GM12878 (cell line): ENCODE data around the gene PGA4. TPM values are rescaled to one million over a fixed set of nuclear protein-coding genes. Genes with fewer than 3 reads are reported as not detected.

Source experiments
- ATAC-seq: fragments of 200-7000 bp; cut with Tn5 transposase; 3 replicates; pipeline ENCODE4 v1.9.1; 2020; ENCODE audit warnings: mild to moderate bottlenecking, moderate library complexity
- BruUV-seq: library from RNA; stranded (reverse); fragments of 400-500 nt; replicated peaks from 2 replicates; lab custom pipeline; 2021; lab: Mats Ljungman, UMichigan
- CTCF ChIA-PET: fragments of 300-600 bp; sonication (Branson Sonifier 250); formaldehyde crosslinking; extraction: SDS; loops from one replicate; lab custom pipeline; 2021; ENCODE audit warnings: inconsistent platforms; lab: Yijun Ruan, JAX
- POLR2A ChIA-PET: fragments of 350-600 bp; formaldehyde crosslinking; extraction: SDS; loops from one replicate; lab custom pipeline; 2021; ENCODE audit warnings: inconsistent platforms; lab: Charles Lee
- RAD21 ChIA-PET: fragments of 300-600 bp; sonication (Branson Sonifier 250); formaldehyde crosslinking; loops from one replicate; lab custom pipeline; 2023; ENCODE audit warnings: antibody characterized with exemption; ENCODE audit not compliant: unreplicated experiment; lab: Charles Lee
- SMC1A ChIA-PET: fragments of 300-600 bp; sonication (Branson Sonifier 250); formaldehyde crosslinking; loops from one replicate; lab custom pipeline; 2023; ENCODE audit not compliant: unreplicated experiment, uncharacterized antibody; lab: Charles Lee
- DNase-seq: peaks from one replicate; pipeline ENCODE4 v3.0.0-alpha.2; 2011; ENCODE audit warnings: low read depth, low spot score
- FAIRE-seq: peaks from 3 replicates; lab custom pipeline; 2011; peaks lifted over from hg19 to GRCh38; lab: Jason Lieb, UNC
- H2AFZ ChIP-seq: 2 replicates; pipeline ENCODE4 v1.6.0; 2011; ENCODE audit warnings: low read depth, low read length, control low read depth; ENCODE audit not compliant: control insufficient read depth
- H3K27ac ChIP-seq: 2 replicates; pipeline ENCODE4 v1.5.1; 2011; ENCODE audit warnings: control low read depth; ENCODE audit not compliant: control insufficient read depth, insufficient read depth
- H3K27me3 ChIP-seq, 2 experiments: replicated peaks in 1 of 2; 2 replicates each; pipeline versions ENCODE4 v1.6.0 to v1.6.1; 2011; ENCODE audit warnings: low read length in 1 of 2; ENCODE audit not compliant: control insufficient read depth in 2 of 2, insufficient read depth in 2 of 2
- H3K36me3 ChIP-seq, 2 experiments: 2 replicates each; pipeline ENCODE4 v1.5.1; 2011; ENCODE audit warnings: low read length in 1 of 2; ENCODE audit not compliant: control insufficient read depth in 2 of 2, insufficient read depth in 2 of 2
- H3K4me1 ChIP-seq: 2 replicates; pipeline ENCODE4 v1.6.1; 2011; ENCODE audit warnings: mild to moderate bottlenecking, low read length, moderate library complexity, mixed read lengths; ENCODE audit not compliant: control insufficient read depth, insufficient read depth
- H3K4me2 ChIP-seq: 2 replicates; pipeline ENCODE4 v1.6.0; 2011; ENCODE audit warnings: control low read depth; ENCODE audit not compliant: control insufficient read depth, insufficient read depth
- H3K4me3 ChIP-seq: fragments of 200-600 bp; sonication (generic); 2 replicates; pipeline ENCODE4 v1.5.1; 2016
- H3K79me2 ChIP-seq: 2 replicates; pipeline ENCODE4 v1.6.0; 2011; ENCODE audit warnings: low read length; ENCODE audit not compliant: control insufficient read depth, insufficient read depth
- H3K9ac ChIP-seq: 2 replicates; pipeline ENCODE4 v1.8.0; 2011; ENCODE audit warnings: low read length, control low read depth, mixed read lengths; ENCODE audit not compliant: control insufficient read depth, insufficient read depth
- H3K9me3 ChIP-seq: replicated peaks from 3 replicates; pipeline ENCODE4 v1.5.1; 2011; ENCODE audit warnings: mild to moderate bottlenecking, low read length; ENCODE audit not compliant: control insufficient read depth, insufficient read depth
- H4K20me1 ChIP-seq: 2 replicates; pipeline ENCODE4 v1.6.0; 2011; ENCODE audit not compliant: control insufficient read depth, insufficient read depth
- BRCA1 ChIP-seq: IDR thresholded peaks from 2 replicates; pipeline ENCODE4 v1.6.1; 2011; ENCODE audit warnings: low read depth, low read length, improper control_type of control experiment
- CBX5 ChIP-seq: sonication (generic); IDR thresholded peaks from 2 replicates; pipeline ENCODE4 v1.6.1; 2016; ENCODE audit warnings: low read depth, moderate library complexity, mild to moderate bottlenecking, inconsistent platforms
- EED ChIP-seq: sonication (generic); IDR thresholded peaks from 2 replicates; pipeline ENCODE4 v1.6.1; 2016; ENCODE audit warnings: antibody characterized with exemption, low read depth
- FOXK2 ChIP-seq: fragments of 450-650 bp; IDR thresholded peaks from 2 replicates; pipeline ENCODE4 v1.6.1; 2017; ENCODE audit warnings: mild to moderate bottlenecking, moderate library complexity
- HDGF ChIP-seq: fragments of 450-650 bp; IDR thresholded peaks from 2 replicates; pipeline ENCODE4 v1.6.1; 2016; ENCODE audit warnings: antibody characterized with exemption
- JUNB ChIP-seq: IDR thresholded peaks from 2 replicates; pipeline ENCODE4 v1.6.1; 2016; ENCODE audit warnings: antibody characterized with exemption, mild to moderate bottlenecking
- KAT2A ChIP-seq: conservative IDR thresholded peaks from 2 replicates; pipeline ENCODE4 v1.6.1; 2011; ENCODE audit warnings: low read depth, low read length; ENCODE audit not compliant: control insufficient read depth
- MTA2 ChIP-seq: fragments of 450-650 bp; IDR thresholded peaks from 2 replicates; pipeline ENCODE4 v1.6.1; 2016; ENCODE audit warnings: low read depth, mild to moderate bottlenecking, moderate library complexity
- MYC ChIP-seq: IDR thresholded peaks from 2 replicates; pipeline ENCODE4 v1.6.1; 2011; ENCODE audit warnings: mild to moderate bottlenecking, low read length, moderate library complexity, inconsistent platforms; ENCODE audit not compliant: insufficient read depth, insufficient replicate concordance, insufficient read length, severe bottlenecking
- NR2C1 ChIP-seq: fragments of 450-650 bp; IDR thresholded peaks from 2 replicates; pipeline ENCODE4 v1.6.1; 2017; ENCODE audit warnings: antibody characterized with exemption, mild to moderate bottlenecking, moderate library complexity
- STAT3 ChIP-seq: IDR thresholded peaks from 2 replicates; pipeline ENCODE4 v1.6.1; 2011; ENCODE audit warnings: low read depth, low read length, improper control_type of control experiment
- TBL1XR1 ChIP-seq: IDR thresholded peaks from 2 replicates; pipeline ENCODE4 v1.6.1; 2012; ENCODE audit warnings: low read depth, low read length, improper control_type of control experiment
- YBX1 ChIP-seq: fragments of 450-650 bp; IDR thresholded peaks from 2 replicates; pipeline ENCODE4 v1.6.1; 2016; ENCODE audit warnings: antibody characterized with exemption
- ZNF217 ChIP-seq: fragments of 450-650 bp; IDR thresholded peaks from 2 replicates; pipeline ENCODE4 v1.6.1; 2017; ENCODE audit warnings: antibody characterized with exemption, mild to moderate bottlenecking
- WGBS: methylation state at CpG from one replicate; pipeline ENCODE4 v1.1.6; 2016; ENCODE audit warnings: low lambda C conversion rate; ENCODE audit not compliant: insufficient replicate concordance, insufficient coverage; ENCODE audit errors: missing lambda C conversion rate; 5-methylcytosine and 5-hydroxymethylcytosine counted together
- in situ Hi-C: fragments of 300-500 bp; cut with MboI; formaldehyde crosslinking; loops from 9 replicates; pipeline ENCODE4 v1.14.3; 2018; ENCODE audit warnings: mixed read lengths
- intact Hi-C: fragments of 100-400 bp; cut with micrococcal nuclease; formaldehyde crosslinking; loops from one replicate; pipeline ENCODE4 v1.14.2; 2022; ENCODE audit not compliant: unreplicated experiment
- polyA plus RNA-seq, 11 experiments: library from polyadenylated mRNA; depleted of rRNA in 4 of 11; unstranded in 6 of 11; stranded (reverse) in 5 of 11; fragments of >200 nt; fragmentation: Nextera tagmentation in 4 of 11; fragmentation: Illumina TruSeq in 1 of 11; extraction: Ambion mirVana in 4 of 11; extraction: Trizol in 1 of 11; gene quantifications; 1 replicate in 1 of 11; 2 replicates in 10 of 11; pipeline versions ENCODE4 v1.2.1 to v1.2.3, GENCODE V29; 2011 to 2016; ENCODE audit warnings: inconsistent platforms in 2 of 11, missing spikeins in 2 of 11, low read depth in 1 of 11
- total RNA-seq, 4 experiments: library from RNA; depleted of rRNA in 3 of 4; stranded (reverse); fragments of >200 nt in 3 of 4; fragmentation: Illumina TruSeq in 1 of 4; extraction: Trizol in 1 of 4; gene quantifications; 2 replicates each; pipeline versions ENCODE4 v1.2.1 to v1.2.3, GENCODE V29; 2013 to 2021
- TF ChIP-seq, protein P1 (sequence below): IDR thresholded peaks from 2 replicates; pipeline ENCODE4 v1.6.1; 2011; ENCODE audit warnings: borderline replicate concordance, low read depth, mild to moderate bottlenecking, moderate library complexity, mixed read lengths, low read length; ENCODE audit not compliant: insufficient read depth; ENCODE audit errors: extremely low read length
- TF ChIP-seq, protein P2 (sequence below): fragments of 450-650 bp; IDR thresholded peaks from 2 replicates; pipeline ENCODE4 v1.6.1; 2017; ENCODE audit warnings: borderline replicate concordance
- TF ChIP-seq, protein P3 (sequence below): IDR thresholded peaks from 2 replicates; pipeline ENCODE4 v1.6.1; 2012; ENCODE audit warnings: low read depth, low read length, improper control_type of control experiment

The PGA4 gene
- total and polyA plus RNA-seq, 10 of the 15 experiments (the other 5 are each of a cell fraction or from before 2014, with no cell fraction given), result not detected

DNA sequence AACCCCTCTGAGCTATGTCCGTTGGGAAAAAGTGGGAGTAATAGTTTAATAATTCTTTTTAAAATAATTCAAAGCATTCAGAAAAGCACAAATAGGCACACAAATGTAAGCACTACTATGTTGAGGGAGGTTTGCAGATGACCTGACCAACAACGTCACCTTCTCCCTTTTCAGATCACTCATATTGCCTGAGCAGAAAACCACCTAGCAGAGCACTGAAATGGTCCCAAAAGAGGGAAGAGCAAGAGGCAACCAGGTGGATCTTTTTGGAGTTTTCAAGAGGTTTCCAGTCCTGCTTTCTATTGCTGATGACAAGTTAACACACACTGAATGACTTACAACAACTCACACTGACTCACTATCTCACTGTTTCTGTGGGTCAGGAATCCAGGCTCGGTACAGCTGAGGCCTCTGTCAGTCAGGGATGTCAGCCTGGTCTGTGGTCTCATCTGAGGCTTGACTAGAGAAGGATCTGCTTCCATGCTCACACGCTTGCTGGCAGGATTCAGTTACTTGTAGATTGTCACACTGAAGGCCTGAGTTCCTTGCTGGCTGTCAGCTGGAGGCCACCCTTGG is 23.1 kb upstream of the PGA4 start:
- H3K27me3 ChIP-seq, result no peaks in the 10 kb centered on the region
- H3K9me3 ChIP-seq, result peaks cover 3% of the 10 kb centered on the region; the same call in 2 of the 3 replicates
- TF ChIP-seq, protein P1, sequence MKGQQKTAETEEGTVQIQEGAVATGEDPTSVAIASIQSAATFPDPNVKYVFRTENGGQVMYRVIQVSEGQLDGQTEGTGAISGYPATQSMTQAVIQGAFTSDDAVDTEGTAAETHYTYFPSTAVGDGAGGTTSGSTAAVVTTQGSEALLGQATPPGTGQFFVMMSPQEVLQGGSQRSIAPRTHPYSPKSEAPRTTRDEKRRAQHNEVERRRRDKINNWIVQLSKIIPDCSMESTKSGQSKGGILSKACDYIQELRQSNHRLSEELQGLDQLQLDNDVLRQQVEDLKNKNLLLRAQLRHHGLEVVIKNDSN, result no peak
- TF ChIP-seq JUNB, result no peak
- no peak for TF ChIP-seq BRCA1
- TF ChIP-seq HDGF, result no peak
- no peak for TF ChIP-seq CBX5
- TF ChIP-seq TBL1XR1, result no peak
- TF ChIP-seq FOXK2, result no peak
- TF ChIP-seq MTA2, result no peak
- TF ChIP-seq ZNF217, result no peak
- no peak for TF ChIP-seq EED
- TF ChIP-seq, protein P2, sequence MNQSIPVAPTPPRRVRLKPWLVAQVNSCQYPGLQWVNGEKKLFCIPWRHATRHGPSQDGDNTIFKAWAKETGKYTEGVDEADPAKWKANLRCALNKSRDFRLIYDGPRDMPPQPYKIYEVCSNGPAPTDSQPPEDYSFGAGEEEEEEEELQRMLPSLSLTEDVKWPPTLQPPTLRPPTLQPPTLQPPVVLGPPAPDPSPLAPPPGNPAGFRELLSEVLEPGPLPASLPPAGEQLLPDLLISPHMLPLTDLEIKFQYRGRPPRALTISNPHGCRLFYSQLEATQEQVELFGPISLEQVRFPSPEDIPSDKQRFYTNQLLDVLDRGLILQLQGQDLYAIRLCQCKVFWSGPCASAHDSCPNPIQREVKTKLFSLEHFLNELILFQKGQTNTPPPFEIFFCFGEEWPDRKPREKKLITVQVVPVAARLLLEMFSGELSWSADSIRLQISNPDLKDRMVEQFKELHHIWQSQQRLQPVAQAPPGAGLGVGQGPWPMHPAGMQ, result no peak
- no peak for TF ChIP-seq YBX1
- TF ChIP-seq STAT3, result no peak
- TF ChIP-seq MYC, result no peak
- TF ChIP-seq, protein P3, sequence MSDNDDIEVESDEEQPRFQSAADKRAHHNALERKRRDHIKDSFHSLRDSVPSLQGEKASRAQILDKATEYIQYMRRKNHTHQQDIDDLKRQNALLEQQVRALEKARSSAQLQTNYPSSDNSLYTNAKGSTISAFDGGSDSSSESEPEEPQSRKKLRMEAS, result no peak
- TF ChIP-seq NR2C1, result no peak
- no peak for TF ChIP-seq KAT2A
- ChIA-PET POLR2A (no interaction called here), SMC1A (no interaction called here), RAD21 (no interaction called here), CTCF (no interaction called here)
- no peak overlapping the region for H3K9ac ChIP-seq
- no peak overlapping the region for H3K27ac ChIP-seq
- ATAC-seq (no peak), FAIRE-seq (no peak), DNase-seq (no peak)
- H3K79me2 ChIP-seq, result no peaks in the 10 kb centered on the region
- no peak overlapping the region for H2AFZ ChIP-seq
- no TSS peak for BruUV-seq
- H3K4me2 ChIP-seq, result no peak overlapping the region
- no peaks in the 10 kb centered on the region for H4K20me1 ChIP-seq
- H3K36me3 ChIP-seq, result no peaks in the 10 kb centered on the region
- WGBS, result 23% methylated on average over 4 of the region's 4 CpGs
- H3K4me3 ChIP-seq, result no peak overlapping the region
- in situ Hi-C loops (no loop called here), intact Hi-C loops (no loop called here)
- H3K4me1 ChIP-seq, result no peaks in the 10 kb centered on the region
